KOPT-K1 (cell line): ENCODE data around the gene KDM7A.

Experiments
- H3K27ac ChIP-seq: fragments of 200-600 bp; sonication (generic); 2 replicates; pipeline ENCODE4 v1.5.1; 2016; ENCODE audit warnings: antibody characterized with exemption, mild to moderate bottlenecking, low read depth, low read length; ENCODE audit not compliant: poor library complexity, severe bottlenecking
- H3K36me3 ChIP-seq: fragments of 200-600 bp; sonication (generic); 2 replicates; pipeline ENCODE4 v1.5.1; 2017; ENCODE audit warnings: antibody characterized with exemption, mild to moderate bottlenecking, low read length, moderate library complexity; ENCODE audit not compliant: insufficient read depth
- H3K9me3 ChIP-seq: fragments of 200-600 bp; sonication (generic); 2 replicates; pipeline ENCODE4 v1.5.1; 2017; ENCODE audit warnings: antibody characterized with exemption, low read length, mild to moderate bottlenecking; ENCODE audit not compliant: insufficient read depth, poor library complexity, severe bottlenecking

The KDM7A gene

DNA sequence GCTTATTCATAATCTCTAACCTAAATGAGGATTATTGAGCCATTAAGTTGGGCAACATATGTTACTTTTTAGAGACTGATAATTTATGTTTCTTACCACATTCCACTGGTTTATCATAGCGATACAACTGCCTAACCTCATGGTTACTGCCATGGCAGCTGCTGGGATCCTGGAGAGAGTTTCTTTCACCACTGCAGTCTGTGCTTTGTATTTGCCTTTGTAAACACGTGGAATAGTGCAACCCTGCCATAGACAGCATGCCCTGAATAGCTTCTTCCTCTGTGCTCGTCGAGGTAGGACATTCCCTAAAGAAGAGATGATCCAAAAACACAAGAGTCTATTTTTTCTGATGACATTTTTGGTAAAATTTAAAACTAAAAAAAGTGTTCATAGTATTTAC is 80.3 kb downstream of the KDM7A start:
- Histone ChIP-seq H3K27ac (no peak overlapping the region), H3K9me3 (no peaks in the 10 kb centered on the region), H3K36me3 (peaks cover 67% of the 10 kb centered on the region)

GRCh38 chr7:140093375-140093774 is 83.4 kb downstream of the KDM7A start:
- no peak overlapping the region for H3K27ac ChIP-seq
- peaks cover 64% of the 10 kb centered on the region for H3K36me3 ChIP-seq
- H3K9me3 ChIP-seq: no peaks in the 10 kb centered on the region

DNA sequence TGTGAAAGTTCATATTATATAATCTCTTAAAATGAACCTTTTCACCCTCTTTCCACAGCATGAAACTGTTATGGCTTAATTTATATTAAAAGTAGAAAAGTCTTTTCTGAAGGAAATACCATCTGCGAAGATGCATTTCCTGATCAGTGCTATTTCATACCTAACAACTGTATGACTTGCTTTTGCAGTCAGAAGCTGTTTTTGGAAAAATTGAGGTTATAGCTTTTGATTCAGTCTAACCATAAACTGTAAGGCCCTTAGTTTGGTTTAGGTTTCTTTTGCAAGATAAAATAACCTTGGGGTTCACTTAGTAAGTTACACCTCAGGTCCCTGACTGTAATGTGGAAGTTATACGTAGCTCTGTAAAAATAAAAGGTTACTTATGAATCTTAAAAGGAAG is 91.3 kb downstream of the KDM7A start:
- no peak overlapping the region for H3K27ac ChIP-seq
- no peaks in the 10 kb centered on the region for H3K9me3 ChIP-seq
- no peaks in the 10 kb centered on the region for H3K36me3 ChIP-seq

DNA sequence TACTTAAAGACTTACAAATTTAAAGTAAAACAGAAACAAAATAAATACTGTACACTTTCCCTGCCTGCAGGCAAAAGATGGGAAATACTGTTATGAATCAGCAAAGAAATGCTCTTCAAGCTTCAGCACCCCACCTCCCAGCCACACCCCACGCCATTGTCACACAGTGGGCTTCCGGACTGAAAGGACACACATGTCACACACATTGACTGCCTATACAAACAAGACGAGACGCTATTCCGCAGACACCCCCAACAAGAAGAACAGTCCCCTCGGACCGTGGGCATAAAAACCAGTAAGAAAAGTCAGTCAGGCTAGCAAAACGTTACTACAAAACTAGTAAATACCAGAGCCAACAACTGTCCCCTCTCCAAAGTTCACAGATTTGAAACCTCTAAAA is 91.8 kb downstream of the KDM7A start:
- H3K9me3 ChIP-seq: no peaks in the 10 kb centered on the region
- H3K27ac ChIP-seq: no peak overlapping the region
- H3K36me3 ChIP-seq: no peaks in the 10 kb centered on the region

DNA sequence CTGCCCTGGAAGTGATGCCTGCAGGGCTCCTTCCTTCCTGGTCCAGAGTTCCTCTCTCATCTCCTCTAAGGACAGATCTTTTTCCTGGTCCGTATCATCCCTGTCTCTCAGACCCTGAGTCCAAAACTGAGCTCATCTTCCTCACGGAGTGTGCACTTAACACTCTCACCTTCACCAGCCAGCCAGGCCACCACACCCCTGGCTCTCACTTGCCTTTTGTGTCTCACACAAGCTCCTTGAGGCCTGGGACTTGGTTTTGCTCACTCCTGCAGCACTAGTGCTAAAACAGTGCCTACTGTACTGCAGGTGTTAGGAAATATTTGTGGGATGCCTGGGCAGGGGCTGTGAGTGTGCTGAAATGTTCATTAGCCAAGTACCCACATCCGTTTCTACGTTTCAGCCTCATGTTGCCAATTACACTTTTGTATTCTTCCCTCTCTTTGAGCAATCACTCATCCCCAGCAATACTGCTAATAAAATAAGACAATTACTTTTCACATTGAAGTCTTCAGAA is 92.6 kb downstream of the KDM7A start:
- Histone ChIP-seq H3K27ac (no peak overlapping the region), H3K36me3 (no peaks in the 10 kb centered on the region), H3K9me3 (no peaks in the 10 kb centered on the region)

DNA sequence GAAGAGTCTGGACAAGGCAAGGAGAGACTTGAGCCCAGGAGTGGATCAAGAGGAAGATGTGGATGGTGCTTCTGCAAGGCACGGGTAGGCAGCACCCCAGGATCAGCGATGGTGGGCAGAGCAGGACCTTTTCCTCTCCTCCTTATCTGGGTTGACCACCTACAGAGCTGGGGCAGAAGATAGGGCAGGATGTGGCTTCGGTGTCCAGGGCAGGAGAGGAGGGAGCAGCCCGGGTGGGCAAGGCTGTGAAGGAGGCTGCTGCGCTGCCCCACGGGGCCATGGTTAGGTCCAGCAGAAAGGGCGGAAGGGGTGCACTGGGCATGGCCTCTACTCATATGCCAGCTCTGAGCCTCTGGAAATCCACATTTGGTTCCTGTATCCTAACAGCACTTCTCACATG is 94.0 kb downstream of the KDM7A start:
- no peak overlapping the region for H3K27ac ChIP-seq
- no peaks in the 10 kb centered on the region for H3K9me3 ChIP-seq
- no peaks in the 10 kb centered on the region for H3K36me3 ChIP-seq

DNA sequence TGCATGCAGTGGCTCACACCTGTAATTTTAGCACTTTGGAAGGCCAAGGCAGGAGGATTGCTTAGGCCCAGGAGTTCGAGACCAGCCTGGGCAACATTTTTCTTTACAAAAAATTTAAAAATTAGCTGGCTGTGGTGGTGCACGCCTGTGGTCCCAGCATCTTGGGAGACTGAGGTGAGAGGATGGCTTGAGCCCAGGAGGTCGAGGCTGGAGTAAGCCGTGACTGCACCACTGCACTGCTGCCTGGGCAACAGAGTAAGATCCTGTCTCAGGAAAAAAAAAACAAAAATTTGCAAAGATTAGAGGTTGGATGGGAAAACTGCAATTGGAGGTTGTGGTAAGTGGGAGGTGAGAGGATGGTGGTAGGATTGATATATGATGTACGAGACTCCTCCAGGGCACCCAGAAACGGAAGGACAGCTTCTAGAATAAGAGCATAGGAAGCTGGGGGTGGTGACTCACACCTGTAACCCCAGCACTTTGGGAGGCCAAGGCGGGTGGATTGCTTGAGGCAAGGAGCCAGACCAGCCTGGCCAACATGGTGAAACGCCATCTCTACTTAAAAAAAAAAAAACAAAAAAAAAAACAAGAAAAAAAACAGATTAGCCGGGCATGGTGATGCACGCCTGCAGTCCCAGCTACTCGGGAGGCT is 94.9 kb downstream of the KDM7A start:
- H3K27ac ChIP-seq: no peak overlapping the region
- no peaks in the 10 kb centered on the region for H3K9me3 ChIP-seq
- H3K36me3 ChIP-seq: no peaks in the 10 kb centered on the region

DNA sequence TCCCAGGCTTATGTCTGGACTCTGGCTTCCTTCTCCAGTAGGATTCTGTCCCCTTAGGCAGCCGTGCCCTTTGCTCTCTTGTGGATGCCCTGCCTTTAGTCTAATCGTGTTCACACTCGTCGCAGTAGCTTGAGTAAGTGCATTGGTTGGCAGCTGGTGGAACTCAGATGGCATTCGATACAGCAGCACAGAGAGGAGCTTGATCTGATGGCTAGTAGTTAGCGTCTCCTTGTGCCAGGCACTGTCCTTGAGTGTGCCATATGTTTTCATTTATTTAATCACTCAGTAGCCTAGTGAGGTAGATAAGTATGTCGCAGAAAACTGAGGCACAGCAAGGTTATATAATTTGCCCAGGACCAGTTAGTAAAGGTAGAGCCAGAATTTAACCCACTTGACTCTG is 95.9 kb downstream of the KDM7A start:
- Histone ChIP-seq H3K27ac (no peak overlapping the region), H3K9me3 (no peaks in the 10 kb centered on the region), H3K36me3 (no peaks in the 10 kb centered on the region)

DNA sequence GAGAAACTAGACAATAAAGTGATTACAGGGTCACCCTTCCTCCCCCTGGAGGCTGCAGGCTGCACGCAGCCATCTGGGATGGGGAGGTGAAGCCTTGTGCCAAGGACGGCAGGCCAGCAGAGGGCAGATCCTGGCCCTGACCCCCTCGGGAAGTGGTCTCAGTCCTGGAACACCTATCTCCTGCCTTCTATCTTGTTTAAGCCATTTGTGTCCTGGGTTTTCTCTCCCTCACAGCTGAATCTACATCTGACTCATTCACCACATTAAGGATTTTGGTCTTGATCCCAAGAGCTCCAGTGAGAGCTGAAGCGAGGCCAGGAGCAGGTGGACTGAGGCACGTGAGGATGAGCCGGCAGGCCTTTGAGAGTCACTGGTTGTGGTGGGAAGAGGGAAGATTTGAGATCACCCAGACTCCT is 97.7 kb downstream of the KDM7A start:
- Histone ChIP-seq H3K27ac (no peak overlapping the region), H3K36me3 (no peaks in the 10 kb centered on the region), H3K9me3 (no peaks in the 10 kb centered on the region)

- Histone ChIP-seq H3K9me3 (no peaks in the 10 kb centered on the region), H3K27ac (no peak overlapping the region), H3K36me3 (no peaks in the 10 kb centered on the region)
Observed at GRCh38 chr7:140078392-140078791, 98.4 kb downstream of the KDM7A start.

DNA sequence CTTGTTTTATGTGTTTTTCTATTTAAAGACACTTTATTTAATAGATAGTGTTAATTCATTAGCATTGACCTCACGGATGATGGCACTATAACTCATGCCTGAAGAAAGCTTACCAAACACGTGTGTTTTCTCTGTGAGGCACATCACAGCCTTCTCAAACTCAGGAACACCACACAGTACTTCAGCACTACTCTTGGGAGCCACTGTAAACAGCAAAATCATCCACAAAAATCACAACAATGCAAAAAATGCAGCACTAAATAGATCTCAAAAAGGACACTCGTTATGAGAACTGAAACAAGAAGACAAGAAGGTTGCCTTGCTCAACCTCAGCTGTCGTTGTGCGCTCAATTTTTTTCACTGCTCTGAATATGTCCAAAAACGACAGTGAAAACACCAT is 102.0 kb downstream of the KDM7A start:
- peaks cover 7% of the 10 kb centered on the region for H3K9me3 ChIP-seq
- no peak overlapping the region for H3K27ac ChIP-seq
- no peaks in the 10 kb centered on the region for H3K36me3 ChIP-seq

DNA sequence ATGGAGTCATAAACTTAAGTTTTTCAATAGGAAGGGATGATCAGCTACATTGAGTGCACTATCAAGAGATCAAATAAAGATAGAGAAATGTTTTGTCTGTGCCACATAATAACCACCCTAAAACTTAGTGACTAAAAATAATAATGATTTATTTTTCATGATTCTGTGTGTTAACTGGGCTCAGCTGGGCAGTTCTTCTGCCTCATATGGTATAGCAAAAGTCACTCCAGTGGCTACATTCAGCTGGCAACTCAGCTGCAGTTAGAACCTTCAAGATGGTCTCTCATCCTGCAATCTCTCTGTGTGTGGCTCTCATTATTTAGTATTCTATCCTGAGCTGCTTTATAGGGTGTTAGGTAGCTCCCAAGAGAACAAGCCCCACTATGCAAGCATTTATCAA is 106.2 kb downstream of the KDM7A start:
- peaks cover 34% of the 10 kb centered on the region for H3K9me3 ChIP-seq
- no peak overlapping the region for H3K27ac ChIP-seq
- H3K36me3 ChIP-seq: no peaks in the 10 kb centered on the region

GRCh38 chr7:140069298-140069949 is 107.4 kb downstream of the KDM7A start:
- H3K27ac ChIP-seq: no peak overlapping the region
- H3K36me3 ChIP-seq: no peaks in the 10 kb centered on the region
- peaks cover 34% of the 10 kb centered on the region for H3K9me3 ChIP-seq

- Histone ChIP-seq H3K9me3 (peaks cover 34% of the 10 kb centered on the region), H3K27ac (no peak overlapping the region), H3K36me3 (no peaks in the 10 kb centered on the region)
Observed at GRCh38 chr7:140068033-140068432, 108.8 kb downstream of the KDM7A start.

DNA sequence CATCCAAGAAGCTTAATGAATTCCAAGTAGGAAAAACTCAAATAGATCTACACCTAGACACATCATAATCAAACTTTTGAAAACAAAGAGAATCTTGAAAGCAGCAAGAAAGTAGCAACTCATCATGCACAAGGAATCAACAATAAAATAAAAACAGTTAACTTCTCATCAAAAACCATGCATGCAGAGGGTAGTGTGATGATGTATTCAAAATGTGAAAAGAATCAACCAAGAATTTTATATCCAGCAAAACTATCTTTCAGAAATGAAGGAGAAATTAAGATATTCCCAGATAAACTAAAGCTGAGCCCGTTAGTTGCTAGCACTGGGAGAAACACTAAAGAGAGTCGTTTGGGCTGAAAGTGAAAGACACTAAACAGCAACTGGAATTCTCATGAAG is 109.7 kb downstream of the KDM7A start:
- Histone ChIP-seq H3K36me3 (no peaks in the 10 kb centered on the region), H3K9me3 (peaks cover 34% of the 10 kb centered on the region), H3K27ac (no peak overlapping the region)
